NCI-H146 treated with DMSO at 0.1 percent for 48 hours (cell line): ENCODE measurements around the gene MAP3K9.

Experiments used
- DNase-seq: peaks from one replicate; lab custom pipeline; 2025; ENCODE audit not compliant: unreplicated experiment; lab: John Stamatoyannopoulos, UW

The MAP3K9 gene

DNA sequence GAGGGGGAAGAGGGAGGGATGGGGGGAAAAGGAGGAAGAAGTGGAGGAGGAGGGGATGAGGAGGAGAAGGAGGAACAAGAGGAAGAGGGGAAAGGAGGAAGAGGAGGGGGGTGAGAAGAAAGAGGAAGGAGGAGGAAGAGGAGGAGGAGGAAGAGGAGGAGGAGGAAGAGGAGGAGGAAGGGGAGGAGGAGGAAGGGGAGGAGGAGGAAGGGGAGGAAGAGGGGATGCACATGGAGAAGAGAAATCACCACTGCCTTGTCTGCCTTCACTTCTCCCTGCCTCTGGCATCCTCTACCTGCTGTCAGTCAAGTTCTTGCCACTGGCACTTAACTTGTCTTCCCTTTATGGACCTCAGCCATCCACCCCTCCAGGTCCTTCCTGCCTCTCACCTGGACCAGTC, 107.7 kb downstream of the MAP3K9 start:
- DNase-seq, result no peak

DNA sequence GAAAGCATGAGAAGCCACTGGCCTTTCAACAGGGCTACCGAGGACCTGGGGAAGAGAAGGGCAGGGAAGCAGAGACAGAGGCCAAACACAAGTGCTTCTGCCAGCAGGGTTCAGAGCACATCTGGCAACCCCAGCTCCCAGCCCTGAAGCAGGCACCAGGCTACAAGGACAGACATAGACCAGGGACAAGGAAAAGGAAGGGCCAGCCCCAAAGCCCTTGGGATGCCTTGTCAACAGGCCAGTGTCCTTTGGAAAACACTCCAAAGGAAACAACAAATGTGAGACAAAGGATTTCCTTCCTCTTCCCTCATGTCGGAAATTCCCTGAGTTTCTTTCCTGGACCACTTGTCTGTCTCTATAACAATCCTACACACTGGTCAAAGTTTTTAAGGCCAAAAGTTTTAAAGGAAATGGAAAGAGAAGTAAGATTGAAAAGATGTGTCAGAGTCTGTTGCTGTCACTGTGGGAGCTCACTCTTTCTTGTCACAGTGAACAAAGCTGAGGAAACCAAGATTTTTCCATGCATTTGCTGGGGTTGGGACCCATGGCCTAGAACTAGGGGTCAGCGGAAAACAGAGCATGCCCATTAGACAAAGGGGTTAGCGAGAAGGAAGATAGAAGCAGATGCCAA, 108.2 kb downstream of the MAP3K9 start:
- no peak for DNase-seq

DNA sequence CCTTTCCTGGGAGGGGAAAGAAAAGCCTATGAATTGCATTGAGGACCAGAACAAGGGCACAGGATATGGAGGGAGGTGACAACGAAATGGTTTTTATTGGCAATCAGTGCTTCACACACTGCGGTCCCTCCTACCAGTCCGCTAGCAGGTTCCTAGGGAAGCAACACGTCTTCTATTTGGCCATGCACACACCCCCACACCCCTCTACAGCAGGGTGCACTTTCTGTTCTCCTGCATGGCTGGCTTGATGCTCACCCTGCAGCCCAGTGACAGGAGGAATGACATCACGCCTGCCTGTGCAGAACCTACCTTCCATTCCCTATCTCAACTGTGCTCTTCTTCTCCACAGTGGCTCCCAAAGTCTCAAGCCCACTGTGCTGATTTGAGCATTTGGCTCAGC, 109.7 kb downstream of the MAP3K9 start:
- no peak for DNase-seq

DNA sequence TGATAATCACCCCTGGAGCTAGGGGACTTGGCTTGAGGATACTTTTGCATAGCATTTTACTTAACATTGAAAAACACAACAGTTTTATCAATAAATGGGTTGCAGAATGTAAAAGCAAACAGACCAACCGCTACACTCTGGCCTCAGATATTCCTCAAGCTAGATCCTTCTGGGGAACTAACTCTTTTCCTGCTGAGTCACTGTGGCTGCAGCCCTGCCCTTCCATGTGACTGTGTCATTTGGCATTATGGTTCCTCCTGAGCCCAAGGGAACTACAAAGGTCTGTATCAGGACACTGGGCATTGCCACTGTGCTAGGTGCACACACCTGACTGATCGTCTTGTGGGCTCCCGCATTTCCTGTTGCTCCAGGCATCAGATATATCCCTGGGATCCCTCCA, 111.0 kb downstream of the MAP3K9 start:
- no peak for DNase-seq

DNA sequence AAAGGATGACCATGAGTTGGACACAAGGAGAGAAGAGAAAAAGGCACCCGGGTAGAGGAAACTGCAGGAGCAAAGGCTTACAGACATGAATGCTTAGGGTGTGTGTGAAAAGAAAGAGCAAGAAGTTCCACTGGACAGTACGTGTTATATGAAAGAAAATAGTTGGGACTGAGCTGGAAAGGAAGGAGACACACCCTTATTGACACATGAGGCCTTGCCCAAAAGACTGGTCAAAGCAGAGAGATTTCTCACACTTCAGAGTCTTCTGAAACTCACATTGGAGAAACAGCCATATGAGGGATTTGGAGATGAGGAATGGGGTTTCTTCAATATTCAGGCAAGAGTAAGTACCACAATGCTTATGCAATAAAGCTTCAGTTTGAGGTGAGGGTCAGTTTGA, 111.6 kb downstream of the MAP3K9 start:
- no peak for DNase-seq

DNA sequence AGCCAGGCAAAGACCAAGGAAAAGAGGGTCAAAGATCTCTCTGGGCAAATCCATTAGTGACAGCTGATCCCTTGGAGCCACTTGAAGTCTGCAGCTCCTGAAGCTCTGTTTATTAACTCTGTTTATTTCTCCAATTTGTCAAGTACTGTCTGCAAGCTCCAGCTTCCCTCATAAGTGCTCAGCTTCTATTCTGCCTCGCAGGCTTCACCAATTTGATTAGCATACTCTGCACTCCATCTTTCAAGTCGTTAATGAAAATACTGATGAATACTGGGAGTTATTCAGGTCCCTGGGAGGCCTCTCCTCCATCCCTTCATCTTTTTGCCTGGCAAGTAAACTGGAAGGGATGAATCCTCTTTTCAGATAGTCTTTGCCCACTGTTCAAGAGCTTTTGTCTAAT, 113.3 kb downstream of the MAP3K9 start:
- DNase-seq, result no peak

DNA sequence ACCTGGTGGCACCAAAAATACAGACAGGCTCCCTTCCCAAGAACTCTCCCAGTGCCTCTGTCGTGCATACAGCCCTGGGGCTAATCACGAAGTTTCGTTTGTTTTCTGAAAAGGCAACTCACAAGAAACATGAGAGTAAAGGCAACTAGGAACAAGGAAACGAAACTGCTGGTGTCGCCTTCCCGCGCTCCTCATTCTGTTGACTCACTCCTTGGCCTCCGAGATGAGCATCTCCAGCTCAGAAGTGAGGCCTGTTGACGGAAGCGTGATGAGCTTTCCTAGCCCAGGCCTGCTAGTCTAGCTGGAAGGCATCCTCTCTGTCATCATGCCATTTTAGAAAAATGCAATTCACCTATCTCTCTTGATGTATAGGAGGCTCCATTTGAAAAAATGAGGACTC, 117.1 kb downstream of the MAP3K9 start:
- no peak for DNase-seq

DNA sequence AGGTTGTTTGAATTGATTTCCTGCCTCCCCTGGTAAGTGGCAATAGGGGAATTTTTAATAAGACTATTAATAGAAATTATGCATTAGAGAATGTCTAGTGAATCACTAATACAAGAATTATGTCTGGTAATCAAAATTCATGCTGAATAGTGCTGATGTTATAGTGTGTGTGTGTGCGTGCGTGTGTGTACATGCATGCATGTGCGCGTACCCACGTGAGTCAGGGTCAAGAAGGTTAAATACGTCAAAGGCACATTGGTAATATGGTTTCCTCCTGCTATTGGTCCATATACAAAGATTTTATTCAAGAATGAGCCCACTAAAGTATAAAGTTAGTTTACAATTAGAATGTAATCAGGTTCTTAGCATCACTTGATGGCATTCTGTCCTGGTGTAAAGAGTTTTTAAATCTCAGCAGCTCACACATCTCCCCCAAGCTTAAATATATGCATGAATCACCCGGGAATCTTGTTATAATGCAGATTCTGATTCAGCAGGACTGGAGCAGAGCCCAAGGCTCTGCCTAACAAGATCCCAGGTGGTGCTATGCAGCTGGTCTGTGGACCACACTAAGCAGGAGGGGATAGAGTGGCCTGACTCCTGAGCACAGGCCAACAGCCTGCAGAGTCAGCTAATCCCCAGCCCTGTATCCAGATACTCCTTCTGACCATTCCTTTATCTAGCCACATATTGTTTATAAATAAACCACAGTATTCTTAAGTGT, 123.7 kb downstream of the MAP3K9 start:
- DNase-seq, result no peak

DNA sequence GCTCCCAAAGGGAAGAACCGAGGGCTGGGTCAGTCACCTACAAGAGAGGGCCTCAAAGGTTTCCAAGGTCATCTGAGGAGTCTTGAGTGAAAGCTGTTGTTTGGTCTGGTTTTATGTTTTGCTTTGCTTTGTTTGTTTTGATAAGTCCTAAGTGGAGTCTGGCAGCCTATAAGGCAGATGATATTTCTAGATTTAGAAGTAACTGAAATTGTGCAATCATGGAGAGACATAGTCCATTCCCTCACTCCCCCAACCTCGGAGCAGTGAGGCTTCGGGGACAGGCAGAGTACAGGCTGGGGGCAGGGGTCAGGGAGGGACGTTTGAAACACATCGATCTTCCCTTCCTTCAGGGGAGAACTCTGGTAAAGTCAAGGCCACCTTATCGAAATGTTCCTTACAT, 125.3 kb downstream of the MAP3K9 start:
- DNase-seq, result no peak

DNA sequence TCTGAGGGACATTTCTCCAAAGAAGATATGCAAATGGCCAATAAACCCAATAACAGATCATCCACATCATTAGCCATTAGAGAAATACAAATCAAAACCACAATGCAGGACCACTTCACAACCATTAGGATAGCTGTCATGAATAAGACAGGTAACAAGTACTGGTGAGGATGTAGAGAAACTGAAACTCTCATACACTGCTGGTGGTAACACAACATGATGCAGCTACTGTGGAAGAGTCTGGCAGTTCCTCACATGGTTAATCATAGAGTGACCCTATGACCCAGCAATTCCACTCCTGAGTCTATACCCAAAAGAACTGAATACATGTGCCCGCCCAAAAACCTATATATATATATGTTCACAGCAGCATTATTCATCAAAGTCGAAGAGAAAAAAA, 128.6 kb downstream of the MAP3K9 start:
- no peak for DNase-seq

DNA sequence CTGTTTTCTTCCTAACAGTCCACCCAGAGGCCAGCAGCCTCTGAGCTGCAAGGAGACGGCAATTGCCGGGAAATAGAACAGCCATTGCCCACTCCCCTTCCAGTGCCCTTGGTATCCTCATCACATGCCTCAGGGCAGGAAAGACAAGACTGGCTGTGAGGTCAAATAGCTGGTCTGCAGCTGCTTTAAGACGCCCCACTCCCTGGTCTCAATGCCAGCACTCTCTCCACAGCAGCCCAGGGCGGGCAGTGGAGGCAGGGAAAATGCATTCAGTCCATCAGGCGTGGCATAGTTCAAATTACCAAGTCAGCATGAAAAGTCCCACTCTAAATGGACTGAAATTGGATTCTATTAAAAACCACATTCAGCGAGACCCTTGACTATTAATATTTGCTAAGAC, 132.0 kb downstream of the MAP3K9 start:
- DNase-seq, result no peak
